Retinal pigment epithelial cell (primary cell): ENCODE results near the gene CC2D1A.

Experiments used
- DNase-seq: peaks from one replicate; pipeline ENCODE4 v3.0.0-alpha.2; 2010; ENCODE audit warnings: low read depth
- H3K4me3 ChIP-seq: 2 replicates; pipeline ENCODE4 v1.5.1; 2011; ENCODE audit warnings: mild to moderate bottlenecking, low read length, control low read depth, moderate library complexity
- TF ChIP-seq, protein P1 (sequence below): conservative IDR thresholded peaks from 2 replicates; pipeline ENCODE4 v1.5.1; 2011; ENCODE audit warnings: low read depth, low read length, control low read depth, inconsistent platforms

Gene CC2D1A

DNA sequence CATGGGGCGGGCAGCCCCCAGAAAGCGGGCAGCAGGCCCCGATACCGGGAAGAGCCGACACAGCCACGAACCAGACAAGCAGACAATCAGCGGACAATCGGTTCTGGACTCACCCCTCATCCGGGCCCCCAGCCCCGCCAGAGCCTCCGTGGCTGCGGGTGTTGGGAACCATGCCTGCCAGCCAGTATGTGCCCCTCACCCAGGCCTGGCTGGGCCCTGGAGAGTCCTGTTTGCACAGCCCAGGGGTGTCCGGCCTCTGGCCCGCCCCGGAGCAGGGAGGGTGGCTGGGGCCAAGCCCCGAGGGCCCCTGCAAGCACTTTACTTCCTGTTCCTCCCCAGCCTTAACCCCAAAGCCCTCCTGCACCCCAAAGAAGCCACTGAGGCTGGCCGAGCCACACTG is 24.4 kb downstream of the CC2D1A start:
- TF ChIP-seq, protein P1, sequence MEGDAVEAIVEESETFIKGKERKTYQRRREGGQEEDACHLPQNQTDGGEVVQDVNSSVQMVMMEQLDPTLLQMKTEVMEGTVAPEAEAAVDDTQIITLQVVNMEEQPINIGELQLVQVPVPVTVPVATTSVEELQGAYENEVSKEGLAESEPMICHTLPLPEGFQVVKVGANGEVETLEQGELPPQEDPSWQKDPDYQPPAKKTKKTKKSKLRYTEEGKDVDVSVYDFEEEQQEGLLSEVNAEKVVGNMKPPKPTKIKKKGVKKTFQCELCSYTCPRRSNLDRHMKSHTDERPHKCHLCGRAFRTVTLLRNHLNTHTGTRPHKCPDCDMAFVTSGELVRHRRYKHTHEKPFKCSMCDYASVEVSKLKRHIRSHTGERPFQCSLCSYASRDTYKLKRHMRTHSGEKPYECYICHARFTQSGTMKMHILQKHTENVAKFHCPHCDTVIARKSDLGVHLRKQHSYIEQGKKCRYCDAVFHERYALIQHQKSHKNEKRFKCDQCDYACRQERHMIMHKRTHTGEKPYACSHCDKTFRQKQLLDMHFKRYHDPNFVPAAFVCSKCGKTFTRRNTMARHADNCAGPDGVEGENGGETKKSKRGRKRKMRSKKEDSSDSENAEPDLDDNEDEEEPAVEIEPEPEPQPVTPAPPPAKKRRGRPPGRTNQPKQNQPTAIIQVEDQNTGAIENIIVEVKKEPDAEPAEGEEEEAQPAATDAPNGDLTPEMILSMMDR, result no peak
- no peak overlapping the region for H3K4me3 ChIP-seq
- DNase-seq, result no peak

DNA sequence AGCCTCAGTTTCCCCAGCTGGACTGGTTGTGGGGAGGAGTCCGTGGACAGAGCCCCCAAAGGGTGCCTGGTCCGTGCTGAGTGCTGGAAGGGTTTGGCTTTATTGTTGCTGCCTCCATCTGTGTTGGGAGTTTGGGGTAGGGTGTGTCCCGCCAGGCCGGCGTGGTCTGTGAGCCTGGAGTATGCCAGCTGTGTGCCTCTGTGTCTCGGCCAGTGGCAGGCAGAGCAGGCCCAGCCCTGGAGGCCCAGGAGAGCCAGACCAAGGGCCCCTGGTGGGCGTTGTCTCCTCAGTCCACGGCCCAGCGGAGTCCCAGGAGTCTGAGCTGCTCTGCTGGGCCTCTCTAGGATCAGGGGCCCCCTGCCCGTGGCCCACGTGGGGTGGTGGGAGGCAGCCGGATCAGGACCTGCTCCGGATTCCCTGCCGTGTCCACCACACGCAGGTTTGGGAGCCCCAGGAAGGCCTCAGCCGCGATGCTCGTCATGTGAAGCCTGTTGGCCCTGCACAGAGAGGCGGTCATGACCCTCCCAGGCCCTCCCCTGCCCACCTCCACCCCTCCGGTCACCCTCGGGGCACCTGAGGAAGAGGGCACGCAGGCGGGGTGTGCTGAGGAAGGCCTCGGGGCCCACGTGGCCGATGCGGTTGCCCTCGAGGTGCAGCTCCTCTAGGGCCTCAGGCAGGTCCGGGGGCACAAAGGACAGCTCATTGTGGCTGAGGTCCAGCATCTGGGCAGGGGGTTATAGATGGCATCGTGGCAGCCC is 25.6 kb downstream of the CC2D1A start:
- no peak overlapping the region for H3K4me3 ChIP-seq
- TF ChIP-seq, protein P1, result no peak
- no peak for DNase-seq

DNA sequence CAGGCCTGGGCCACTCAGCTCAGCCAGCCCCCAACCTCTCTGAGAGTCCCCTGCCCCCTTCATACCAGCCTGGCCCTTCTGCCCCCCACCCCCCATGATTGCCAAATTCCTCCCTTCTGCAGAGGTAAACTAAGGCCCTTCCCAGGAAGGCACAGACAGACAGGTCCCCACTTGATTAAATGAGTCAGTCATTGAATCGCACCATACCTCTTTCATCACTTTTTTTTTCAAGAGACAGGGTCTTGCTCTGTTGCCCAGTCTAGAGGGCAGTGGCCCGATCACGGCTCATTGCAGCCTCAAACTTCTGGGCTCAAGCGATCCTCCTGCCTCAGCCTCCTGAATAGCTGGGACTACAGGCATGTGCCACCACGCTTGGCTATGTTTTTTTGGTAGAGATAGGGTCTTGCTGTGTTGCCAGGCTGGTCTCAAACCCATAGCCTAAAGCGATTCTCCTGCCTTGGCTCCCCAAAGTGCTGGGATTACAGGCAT is 26.2 kb downstream of the CC2D1A start:
- no peak overlapping the region for H3K4me3 ChIP-seq
- DNase-seq, result no peak
- TF ChIP-seq, protein P1, result no peak

DNA sequence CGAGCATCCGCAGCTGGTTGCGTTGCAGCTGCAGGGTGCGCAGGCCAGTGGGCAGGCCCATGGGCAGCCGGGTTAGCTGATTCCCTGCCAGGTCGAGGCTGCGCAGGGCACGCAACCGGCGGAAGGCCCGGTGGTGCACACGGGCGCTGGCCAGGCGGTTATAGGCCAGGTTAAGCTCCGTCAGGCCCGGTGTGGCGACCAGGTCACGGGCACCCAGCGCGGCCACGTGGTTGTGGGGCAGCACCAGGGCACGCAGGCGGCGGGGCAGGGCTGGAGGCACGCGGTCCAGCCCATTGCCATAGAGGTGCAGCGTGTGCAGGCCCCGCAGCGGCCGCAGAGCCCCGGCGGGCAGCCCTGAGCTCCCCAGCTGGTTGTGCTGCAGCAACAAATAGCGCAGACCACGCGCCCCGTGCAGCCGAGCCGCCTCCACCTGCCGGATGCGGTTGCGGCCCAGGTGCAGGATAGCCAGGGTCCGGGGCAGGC is 27.0 kb downstream of the CC2D1A start:
- TF ChIP-seq, protein P1, result no peak
- no peak for DNase-seq
- H3K4me3 ChIP-seq, result no peak overlapping the region

DNA sequence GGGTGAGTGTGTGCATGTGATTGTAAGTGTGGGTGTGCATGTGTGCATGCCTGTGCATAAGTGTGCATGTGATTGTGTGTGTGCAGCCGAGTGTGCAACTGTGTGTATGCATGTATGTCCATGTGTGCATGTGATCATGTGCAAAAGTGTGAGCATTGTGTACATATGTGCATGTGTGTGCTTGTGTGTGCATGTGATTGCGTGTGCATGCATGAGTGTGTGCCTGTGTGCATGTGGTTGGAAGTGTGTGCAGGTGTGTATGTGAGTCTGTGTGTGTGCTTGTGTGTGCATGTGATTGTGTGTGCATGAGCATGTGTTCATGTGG is 28.7 kb downstream of the CC2D1A start:
- no peak for DNase-seq
- H3K4me3 ChIP-seq, result no peak overlapping the region
- TF ChIP-seq, protein P1, result no peak

DNA sequence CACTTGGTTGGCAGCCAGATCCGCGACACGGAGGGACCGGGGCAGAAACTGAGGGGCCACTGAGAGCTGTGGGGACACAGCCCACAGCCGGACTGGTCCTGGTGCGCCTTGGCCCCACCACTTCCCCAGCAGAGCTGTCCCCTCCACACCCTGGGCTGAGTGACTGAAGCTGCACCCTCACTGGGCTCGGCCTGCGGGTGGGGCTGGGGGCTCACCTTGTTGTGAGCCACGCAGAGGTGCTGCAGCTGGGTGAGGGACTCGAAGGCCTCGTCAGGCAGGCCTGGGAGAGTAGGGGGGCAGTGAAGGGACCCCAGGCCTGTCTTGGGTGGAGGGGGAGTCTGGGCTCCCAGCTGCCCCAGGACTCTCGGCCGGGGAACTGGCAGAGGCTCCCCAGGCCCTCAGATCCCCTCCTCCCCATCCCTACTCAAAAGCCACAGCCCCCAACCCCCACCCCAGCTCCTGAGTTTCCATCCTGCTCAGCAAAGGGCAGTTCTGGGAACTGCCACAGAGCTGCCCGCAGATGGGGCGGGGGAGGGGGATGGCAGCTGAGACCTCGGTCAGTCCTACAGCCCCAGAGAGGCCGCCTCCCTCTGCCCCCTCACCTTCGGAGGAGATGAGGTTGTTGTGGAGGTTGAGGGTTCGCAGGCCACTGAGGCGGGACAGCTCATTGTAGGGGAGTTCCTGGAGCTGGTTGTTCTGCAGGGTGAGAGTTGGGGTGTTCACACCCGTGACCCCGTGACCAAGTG is 29.9 kb downstream of the CC2D1A start:
- TF ChIP-seq, protein P1, result no peak
- peak overlapping the region; percentile 14 for H3K4me3 ChIP-seq
- no peak for DNase-seq
